ENCODE results near the gene HINFP. TPM values are rescaled to one million over a fixed set of nuclear protein-coding genes. Genes with fewer than 3 reads are reported as not detected.

Gene HINFP
- total and polyA plus RNA-seq, 9 of the 15 experiments (the other 6 are each of a cell fraction or from before 2014, with no cell fraction given) = 13.8 to 34.1 (median 22.5) TPM

DNA sequence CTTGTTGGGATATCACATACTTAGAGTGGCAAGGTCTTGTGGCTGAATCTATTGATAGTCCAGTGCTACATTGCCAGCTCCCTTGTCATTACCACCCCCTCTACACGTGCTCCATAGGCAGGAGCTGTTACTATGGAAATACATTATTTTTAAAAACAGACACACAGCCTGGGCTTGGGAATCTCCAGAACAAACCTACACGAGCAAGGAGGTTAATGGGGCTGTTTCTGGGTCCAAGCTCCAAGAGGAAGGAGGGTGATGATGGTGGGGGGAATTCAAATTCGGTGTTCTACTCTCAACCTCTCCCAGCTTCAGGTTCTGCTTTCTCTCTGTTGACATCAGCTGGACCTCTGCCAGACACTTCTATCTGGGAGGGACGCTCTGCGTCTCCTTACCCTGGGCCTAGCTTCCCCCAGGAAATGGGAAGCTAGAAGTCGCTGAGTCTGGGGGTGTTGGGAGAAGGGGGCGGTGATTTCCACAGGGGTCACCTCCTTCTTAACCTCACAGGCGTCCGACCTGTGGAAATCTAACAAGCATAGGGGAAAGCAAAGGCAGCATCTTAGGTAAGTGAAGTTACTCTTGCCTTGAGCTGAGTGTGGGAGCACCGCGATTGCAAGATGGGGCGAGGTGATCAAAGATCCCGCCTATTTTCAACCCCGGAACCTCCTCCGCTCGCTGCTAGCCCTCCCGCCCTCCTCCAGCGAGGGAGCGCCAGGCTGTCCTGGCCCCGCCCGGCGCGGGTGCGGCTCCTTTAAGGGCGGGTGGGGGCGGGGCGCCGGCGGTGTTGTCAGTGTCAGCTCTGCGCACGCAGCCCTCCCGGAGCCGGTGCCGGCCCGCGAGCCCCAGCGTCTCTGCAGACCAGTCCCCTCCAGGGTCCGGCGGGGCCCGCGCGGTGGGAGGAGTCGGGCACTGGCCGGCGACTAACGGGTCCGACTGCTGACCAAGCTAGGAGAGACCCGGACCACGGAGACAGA is 14.5 kb upstream of the HINFP start, which contains the start of gene C2CD2L (continued):
- no peak for TF ChIP-seq ATF1 (CRISPR knock-in tag; IDR thresholded peaks at IDR 0.05)
- peak; percentile 50; the same call in 1 of the 2 replicates for TF ChIP-seq ATF1 (tag; IDR thresholded peaks at IDR 0.05)
- no peak for TF ChIP-seq ZKSCAN1 (IDR thresholded peaks at IDR 0.05; ENCODE audit: low read depth, low read length)
- TF ChIP-seq, protein P1, sequence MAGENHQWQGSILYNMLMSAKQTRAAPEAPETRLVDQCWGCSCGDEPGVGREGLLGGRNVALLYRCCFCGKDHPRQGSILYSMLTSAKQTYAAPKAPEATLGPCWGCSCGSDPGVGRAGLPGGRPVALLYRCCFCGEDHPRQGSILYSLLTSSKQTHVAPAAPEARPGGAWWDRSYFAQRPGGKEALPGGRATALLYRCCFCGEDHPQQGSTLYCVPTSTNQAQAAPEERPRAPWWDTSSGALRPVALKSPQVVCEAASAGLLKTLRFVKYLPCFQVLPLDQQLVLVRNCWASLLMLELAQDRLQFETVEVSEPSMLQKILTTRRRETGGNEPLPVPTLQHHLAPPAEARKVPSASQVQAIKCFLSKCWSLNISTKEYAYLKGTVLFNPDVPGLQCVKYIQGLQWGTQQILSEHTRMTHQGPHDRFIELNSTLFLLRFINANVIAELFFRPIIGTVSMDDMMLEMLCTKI (IDR thresholded peaks at IDR 0.05; ENCODE audit: partially characterized antibody) = no peak
- TF ChIP-seq HNRNPLL (IDR thresholded peaks at IDR 0.05; ENCODE audit: low read depth, low read length, poor library complexity, severe bottlenecking) = peak; percentile 31
- TF ChIP-seq MCM5 (IDR thresholded peaks at IDR 0.05; ENCODE audit: low read depth) = no peak
- TF ChIP-seq HSF4 (CRISPR knock-in tag; IDR thresholded peaks at IDR 0.05; ENCODE audit: borderline replicate concordance) = no peak
- no peak for TF ChIP-seq CBFA2T2 (conservative IDR thresholded peaks at IDR 0.05)
- TF ChIP-seq PTBP1 (IDR thresholded peaks at IDR 0.05; ENCODE audit: low read depth, low read length) = 0 out of 2 replicates have a peak, but pooled peaks have one; percentile 9
- TF ChIP-seq ZNF717 (CRISPR knock-in tag; IDR thresholded peaks at IDR 0.05) = no peak
- peak; percentile 72; the same call in 1 of the 2 replicates for TF ChIP-seq NR4A1 (CRISPR knock-in tag; IDR thresholded peaks at IDR 0.05)
- peak; percentile 51; the same call in 1 of the 2 replicates for TF ChIP-seq NR4A1 (tag; IDR thresholded peaks at IDR 0.05)
- TF ChIP-seq STAT5A (IDR thresholded peaks at IDR 0.05; ENCODE audit: borderline replicate concordance, low read length) = no peak
- TF ChIP-seq, protein P2, sequence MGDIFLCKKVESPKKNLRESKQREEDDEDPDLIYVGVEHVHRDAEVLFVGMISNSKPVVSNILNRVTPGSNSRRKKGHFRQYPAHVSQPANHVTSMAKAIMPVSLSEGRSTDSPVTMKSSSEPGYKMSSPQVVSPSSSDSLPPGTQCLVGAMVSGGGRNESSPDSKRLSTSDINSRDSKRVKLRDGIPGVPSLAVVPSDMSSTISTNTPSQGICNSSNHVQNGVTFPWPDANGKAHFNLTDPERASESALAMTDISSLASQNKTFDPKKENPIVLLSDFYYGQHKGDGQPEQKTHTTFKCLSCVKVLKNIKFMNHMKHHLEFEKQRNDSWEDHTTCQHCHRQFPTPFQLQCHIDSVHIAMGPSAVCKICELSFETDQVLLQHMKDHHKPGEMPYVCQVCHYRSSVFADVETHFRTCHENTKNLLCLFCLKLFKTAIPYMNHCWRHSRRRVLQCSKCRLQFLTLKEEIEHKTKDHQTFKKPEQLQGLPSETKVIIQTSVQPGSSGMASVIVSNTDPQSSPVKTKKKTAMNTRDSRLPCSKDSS (IDR thresholded peaks at IDR 0.05; ENCODE audit: low read depth, partially characterized antibody) = no peak
- peak; percentile 60; the same call in 1 of the 2 replicates for TF ChIP-seq ZNF175 (CRISPR knock-in tag; IDR thresholded peaks at IDR 0.05; ENCODE audit: low read depth)
- no peak for TF ChIP-seq BMI1 (IDR thresholded peaks at IDR 0.05; ENCODE audit: low read length)
- TF ChIP-seq, protein P3, sequence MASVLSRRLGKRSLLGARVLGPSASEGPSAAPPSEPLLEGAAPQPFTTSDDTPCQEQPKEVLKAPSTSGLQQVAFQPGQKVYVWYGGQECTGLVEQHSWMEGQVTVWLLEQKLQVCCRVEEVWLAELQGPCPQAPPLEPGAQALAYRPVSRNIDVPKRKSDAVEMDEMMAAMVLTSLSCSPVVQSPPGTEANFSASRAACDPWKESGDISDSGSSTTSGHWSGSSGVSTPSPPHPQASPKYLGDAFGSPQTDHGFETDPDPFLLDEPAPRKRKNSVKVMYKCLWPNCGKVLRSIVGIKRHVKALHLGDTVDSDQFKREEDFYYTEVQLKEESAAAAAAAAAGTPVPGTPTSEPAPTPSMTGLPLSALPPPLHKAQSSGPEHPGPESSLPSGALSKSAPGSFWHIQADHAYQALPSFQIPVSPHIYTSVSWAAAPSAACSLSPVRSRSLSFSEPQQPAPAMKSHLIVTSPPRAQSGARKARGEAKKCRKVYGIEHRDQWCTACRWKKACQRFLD (CRISPR knock-in tag; IDR thresholded peaks at IDR 0.05) = peak; percentile 73
- TF ChIP-seq ETV1 (tag; conservative IDR thresholded peaks at IDR 0.05; ENCODE audit: low read depth) = peak; percentile 52; the same call in 1 of the 2 replicates
